ENCODE measurements around the gene DHRS7.

The DHRS7 gene
- 51.6 to 66.4 reads per million in 2 experiments for total RNA-seq

- DNase-seq (ENCODE audit: low read depth): peak; percentile 30
Measured at GRCh38 chr14:60164712-60165546, at the start of gene DHRS7. Gene DHRS7 (minus strand): TSS chr14:60165398. CDS start chr14:60165309, 89 bp downstream.

- no peak for DNase-seq (ENCODE audit: low read depth)
Measured at GRCh38 chr14:60214415-60215126, 49.4 kb upstream of the DHRS7 start.

DNA sequence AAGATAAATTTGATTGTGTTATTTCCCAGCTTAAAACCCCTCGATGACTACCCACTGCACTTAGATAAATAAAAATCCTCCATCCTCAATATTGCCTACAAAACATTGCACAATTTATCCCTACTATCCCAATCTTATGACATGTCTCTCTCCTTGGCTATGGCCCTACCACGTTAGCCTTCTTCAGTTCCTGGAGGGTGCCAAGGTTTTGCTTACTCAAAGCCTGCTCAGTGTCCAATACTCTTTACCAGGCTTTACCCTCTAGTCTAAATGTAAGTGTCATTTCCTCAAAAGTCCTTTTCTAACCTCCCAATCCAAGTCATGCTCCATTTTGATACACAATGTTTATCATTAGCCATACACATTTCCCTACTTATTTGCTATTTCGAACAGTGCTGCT lies 48.8 kb upstream of the DHRS7 start:
- DNase-seq (ENCODE audit: low read depth): no peak

DNA sequence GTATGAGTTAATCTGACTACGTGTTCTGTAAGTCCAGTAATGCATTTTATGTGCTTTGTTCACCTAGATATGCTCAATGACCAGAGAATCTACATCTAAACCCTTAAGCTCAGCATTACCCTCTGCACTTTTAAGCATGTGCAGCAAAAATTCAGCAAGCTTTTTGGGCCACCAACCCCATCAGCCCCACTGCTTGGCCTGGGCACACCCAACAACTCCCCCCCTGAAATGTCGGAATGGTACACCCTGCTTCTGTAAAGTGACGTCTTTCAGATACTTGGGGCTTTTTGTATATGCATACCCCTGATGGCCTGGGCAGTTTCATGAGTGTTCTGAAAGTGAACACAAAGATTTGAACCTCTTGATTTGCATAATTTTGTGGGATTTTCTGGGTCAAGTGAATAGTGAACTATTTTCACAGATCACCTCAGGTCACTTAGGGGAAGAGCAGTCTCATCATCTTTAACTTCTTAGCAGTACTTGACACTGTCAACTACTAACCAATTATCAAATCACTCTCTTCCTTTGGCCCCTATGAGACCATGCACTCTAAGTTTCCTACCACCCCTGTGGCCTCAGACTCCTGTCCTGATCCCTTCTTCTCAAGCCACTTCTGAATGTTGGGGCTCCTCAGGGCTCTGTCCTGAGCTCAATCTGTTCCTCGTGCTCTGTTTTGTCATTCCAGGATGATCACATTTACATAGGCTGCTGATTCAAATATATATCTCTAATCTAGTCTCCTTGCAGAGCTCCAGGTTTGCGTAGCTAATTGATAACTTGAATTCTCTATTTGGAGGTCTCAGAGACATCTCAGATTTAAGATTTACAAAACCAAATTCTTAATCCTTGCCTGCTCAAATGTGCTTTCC lies 47.5 kb upstream of the DHRS7 start:
- DNase-seq (ENCODE audit: low read depth): no peak

DNA sequence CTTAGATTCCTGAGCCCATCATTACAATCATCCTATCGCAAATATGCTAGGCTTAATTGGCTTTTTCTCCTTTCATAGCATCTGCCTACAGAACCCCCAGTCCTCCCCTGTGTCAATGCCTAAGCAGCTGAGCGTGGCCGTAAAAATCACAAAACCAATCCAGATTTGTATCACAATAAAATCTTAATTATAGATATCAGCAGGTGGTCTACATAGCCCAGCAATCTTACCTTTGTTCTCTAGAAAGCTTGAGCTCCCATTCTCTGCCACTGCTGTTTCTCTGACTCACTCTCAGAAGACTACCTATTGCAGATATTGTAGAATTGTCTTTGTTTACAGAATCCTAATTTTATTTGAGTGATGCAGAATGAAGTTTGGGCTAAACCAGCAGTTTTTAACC lies 46.0 kb upstream of the DHRS7 start:
- DNase-seq (ENCODE audit: low read depth): no peak

DNA sequence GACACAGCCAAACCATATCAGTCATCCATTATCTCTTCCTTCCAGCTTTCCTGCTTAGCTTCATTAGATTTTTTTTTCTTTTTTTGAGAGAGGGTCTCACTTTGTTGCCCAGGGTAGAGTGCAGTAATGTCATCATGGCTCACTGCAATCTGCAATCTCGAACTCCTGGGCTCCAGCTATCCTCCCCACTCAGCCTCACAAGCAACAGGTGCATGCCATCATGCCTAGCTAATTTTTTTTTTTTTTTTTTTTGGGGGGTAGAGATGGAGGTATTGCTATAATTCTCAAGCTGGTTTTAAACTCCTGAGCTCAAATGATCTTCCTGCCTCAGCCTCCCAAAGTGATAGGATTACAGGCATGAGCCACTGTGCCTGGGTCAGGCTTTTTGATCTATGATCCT lies 45.5 kb upstream of the DHRS7 start:
- no peak for DNase-seq (ENCODE audit: low read depth)

DNA sequence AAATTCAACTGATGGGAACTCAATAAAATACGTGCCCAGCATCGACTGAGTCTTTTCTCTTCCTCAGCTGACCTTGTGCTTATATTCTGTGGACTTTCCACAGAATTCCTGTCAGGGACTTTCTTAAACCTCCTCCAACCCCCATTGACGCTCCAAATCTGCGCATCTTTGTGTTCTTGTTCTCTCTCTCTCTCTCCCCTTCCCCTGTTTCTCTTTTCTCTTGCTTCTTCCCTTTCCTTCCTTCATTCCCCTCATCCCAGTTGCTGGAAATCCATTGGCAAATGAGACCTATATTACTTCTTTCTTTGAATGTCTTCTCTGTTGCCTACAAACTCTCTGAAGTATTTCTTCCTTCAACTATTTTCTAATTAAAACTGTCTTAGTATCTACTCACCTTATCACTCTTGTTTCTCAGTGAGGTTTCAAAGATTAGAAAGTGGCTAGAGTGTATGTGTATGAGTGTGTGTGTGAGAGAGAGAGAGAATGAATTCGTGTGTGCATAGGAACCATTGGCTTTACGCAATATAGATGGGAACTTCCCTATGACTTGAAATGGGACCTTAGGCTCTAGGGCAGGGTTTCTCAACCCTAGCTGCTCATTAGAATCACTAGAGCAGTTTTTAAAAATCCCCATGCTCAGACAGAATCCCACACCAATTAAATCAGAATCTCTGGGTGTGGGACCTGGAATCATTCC lies 41.8 kb upstream of the DHRS7 start:
- no peak for DNase-seq (ENCODE audit: low read depth)

DNA sequence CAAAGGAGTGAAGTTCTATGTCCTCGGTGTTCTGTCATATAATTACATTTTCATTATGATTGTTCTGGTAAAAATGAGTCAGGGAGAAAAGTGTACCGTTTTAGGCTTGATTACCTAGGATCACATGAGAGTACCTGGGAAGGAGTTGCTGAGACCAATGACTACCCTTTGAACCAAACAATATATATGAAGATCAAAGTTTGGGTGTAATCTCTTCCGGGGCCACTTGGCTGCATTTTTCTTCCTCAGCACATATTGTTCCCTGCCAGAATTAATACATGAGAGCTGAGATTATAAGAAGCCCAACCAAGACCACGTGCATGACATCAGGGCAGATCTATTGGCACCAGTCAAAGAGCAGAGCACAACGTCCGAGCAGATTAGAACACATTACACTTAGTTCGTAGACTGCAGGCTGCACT lies 41.1 kb upstream of the DHRS7 start:
- DNase-seq (ENCODE audit: low read depth): no peak

GRCh38 chr14:60204843-60205774 lies 39.9 kb upstream of the DHRS7 start:
- DNase-seq (ENCODE audit: low read depth): no peak

DNA sequence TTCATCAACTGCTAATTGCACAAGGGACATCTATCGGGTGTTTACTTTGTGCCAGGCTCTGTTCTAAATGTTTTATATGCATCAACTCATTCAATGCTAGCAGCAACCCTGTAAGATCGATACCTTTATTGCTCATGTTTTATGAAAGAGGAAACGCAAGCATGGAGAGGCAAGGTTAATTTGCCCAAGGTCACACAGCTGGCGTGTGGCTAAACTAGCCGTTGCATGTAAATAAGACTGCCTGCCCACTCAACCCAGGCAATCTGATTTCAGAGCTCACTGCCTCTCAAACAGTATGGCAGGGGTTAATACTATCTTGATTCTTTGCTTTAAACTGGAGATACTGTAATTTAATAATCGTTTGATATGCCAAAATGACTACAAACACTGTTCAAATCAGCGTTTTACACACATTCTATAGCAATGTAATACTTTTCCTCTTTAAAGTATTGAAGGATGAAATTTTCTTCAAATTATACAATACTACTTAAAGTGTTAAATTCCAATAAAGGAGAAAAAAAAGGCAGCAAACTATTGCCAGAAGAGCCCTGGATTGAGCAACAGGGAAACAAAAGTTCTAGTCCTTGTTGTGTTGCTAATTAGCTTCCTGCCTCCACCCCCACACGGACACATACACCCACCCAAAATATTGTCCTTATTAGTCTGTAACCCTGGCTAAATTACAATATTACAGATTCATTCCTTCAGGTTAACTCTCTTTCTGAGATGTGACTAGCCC lies 39.1 kb upstream of the DHRS7 start:
- DNase-seq (ENCODE audit: low read depth): no peak

- DNase-seq (ENCODE audit: low read depth): no peak
Measured at GRCh38 chr14:60199321-60199720, 34.1 kb upstream of the DHRS7 start.

DNA sequence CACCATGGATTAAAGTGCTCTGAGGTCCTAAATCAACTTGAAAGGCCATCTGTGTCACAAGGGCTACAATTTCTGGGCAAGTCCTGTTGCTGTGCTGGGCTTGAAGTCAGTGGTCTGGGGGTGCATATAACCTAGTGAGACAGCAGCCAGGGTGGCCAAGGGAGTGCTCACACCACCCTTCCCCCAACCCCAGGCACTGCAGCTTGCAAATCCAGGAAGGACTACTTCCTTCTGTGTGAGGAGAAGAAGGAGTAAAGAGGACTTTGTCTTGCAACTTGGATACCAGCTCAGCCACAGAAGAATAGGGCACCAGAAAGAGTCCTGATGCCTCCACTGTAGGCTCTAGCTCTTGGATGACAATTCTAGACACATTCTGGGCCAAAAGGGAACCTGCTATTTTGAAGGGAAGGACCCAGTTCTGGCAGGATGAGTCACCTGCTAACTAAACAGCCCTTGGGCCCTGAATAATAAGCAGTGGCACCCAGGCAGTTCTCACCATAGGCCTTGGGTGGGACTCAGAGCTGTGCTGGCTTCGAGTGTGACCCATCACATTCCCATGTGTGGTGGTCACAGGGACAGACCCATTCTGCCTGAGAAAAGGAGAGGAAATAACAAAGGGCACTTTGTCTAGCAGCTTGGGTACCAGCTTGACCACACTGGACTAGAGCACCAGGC lies 32.6 kb upstream of the DHRS7 start:
- no peak for DNase-seq (ENCODE audit: low read depth)

DNA sequence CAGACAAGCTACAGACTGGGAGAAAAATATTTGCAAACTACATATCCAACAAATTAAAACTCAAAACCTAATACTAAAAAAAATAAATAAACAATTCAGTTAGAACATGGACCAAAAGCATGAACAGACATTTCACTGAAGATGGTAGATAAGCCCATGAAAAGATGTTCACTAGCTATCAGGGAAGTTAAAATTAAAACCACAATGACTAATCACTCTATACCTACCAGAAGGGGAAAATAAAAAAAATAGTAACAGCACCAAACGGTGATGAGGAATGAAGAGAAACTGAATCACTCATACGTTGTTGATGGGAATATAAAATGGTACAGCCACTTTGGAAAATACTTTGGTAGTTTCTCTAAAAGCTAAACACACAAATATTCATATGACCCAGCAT lies 31.1 kb upstream of the DHRS7 start:
- no peak for DNase-seq (ENCODE audit: low read depth)

DNA sequence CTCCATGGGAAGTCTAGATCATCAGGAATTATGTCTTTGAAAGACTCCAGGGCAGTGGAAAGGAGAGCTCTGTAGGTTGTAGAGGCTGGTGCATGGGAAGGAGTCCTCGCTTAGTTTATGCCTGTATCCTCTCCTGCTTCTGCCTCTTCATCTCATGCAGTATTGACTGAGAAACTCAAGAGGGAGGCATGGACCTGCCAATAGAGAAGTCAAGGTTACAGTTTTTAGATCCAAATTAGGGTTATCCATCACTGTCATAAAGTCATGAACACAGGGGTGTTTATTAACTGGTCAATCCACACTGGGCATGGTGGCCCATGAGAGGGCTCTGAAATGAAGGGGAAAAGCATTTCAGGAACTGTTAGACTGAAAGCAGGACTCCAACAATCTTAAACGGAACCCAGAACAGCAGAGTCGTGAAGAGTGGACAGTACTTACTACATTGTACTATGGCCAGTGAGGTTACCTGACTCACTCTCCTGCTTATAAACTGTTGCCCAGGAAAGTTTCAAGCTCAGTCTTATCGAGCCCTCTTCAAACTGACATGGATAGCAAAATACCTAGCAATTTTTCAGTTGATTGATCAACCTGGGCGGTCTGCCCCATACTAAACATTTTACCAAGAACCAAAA lies 30.1 kb upstream of the DHRS7 start:
- DNase-seq (ENCODE audit: low read depth): no peak

GRCh38 chr14:60189923-60190840 lies 25.0 kb upstream of the DHRS7 start:
- no peak for DNase-seq (ENCODE audit: low read depth)

DNA sequence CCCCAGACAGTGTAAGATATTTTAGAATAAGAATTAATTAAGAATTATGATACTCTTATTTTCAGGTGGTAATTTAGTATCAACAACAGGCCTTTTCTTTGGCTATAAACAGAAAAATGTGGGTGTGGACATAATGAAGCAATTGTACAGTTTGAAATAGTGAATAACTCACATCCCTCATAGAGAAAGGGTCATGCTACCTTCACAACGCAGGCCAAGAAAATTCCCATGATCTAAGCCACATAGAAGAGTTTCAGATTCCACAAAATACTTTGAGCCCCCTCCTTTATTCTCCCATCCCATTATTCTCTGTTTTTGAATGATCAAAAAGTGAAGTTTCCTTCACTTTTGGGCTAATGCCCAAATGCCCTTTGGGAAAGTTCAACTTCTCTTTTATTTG lies 23.5 kb upstream of the DHRS7 start:
- no peak for DNase-seq (ENCODE audit: low read depth)

DNA sequence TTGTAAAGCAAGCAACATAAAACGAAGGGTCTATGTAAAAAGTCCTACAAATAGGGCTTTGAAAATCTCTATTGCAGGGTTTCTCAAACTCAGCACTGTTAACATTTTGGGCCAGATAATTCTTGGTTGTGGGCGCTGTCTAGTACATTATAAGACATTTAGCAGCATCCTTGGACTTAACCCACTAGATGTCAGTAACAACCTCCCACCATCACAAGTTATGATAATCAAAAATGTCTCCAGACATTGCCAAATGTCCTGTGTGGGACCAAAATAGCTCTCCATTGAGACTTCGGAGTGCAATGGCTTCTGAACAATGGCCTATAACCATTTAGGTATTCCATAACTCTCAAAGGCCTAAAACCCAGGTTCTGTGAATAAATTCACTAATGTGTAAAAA lies 22.9 kb upstream of the DHRS7 start:
- no peak for DNase-seq (ENCODE audit: low read depth)
